Spleen (tissue), 11 donors: ENCODE results near the gene CMSS1. TPM values are rescaled to one million over a fixed set of nuclear protein-coding genes. Genes with fewer than 3 reads are reported as not detected.

Experiments
- DNase-seq: peaks from one replicate; pipeline ENCODE4 v3.0.0-alpha.2; 2020
- H3K27ac ChIP-seq, 8 donors: fragments of 200-600 bp; sonication (generic) in 7 of 8; 1 replicate in 4 of 8; 2 replicates in 4 of 8; pipeline versions ENCODE4 v1.5.0 to v1.8.0; 2016 to 2021; ENCODE audit warnings: inconsistent platforms in 4 of 8, mild to moderate bottlenecking in 4 of 8, moderate library complexity in 1 of 8
- H3K27me3 ChIP-seq, 7 donors: fragments of 200-600 bp; sonication (generic) in 6 of 7; replicated peaks in 1 of 7; 1 replicate in 4 of 7; 2 replicates in 3 of 7; pipeline versions ENCODE4 v1.5.0 to v1.8.0; 2016 to 2021; ENCODE audit warnings: inconsistent platforms in 3 of 7, mild to moderate bottlenecking in 1 of 7
- H3K36me3 ChIP-seq, 6 donors: fragments of 200-600 bp; sonication (generic) in 5 of 6; 1 replicate in 4 of 6; 2 replicates in 2 of 6; pipeline versions ENCODE4 v1.5.0 to v1.8.0; 2016 to 2021; ENCODE audit warnings: inconsistent platforms in 2 of 6
- H3K4me1 ChIP-seq, 6 donors: fragments of 200-600 bp; sonication (generic) in 5 of 6; 1 replicate in 3 of 6; 2 replicates in 3 of 6; pipeline versions ENCODE4 v1.5.0 to v1.8.0; 2016 to 2021; ENCODE audit warnings: inconsistent platforms in 3 of 6
- H3K4me3 ChIP-seq, 8 donors: fragments of 200-600 bp; sonication (generic) in 7 of 8; 1 replicate in 4 of 8; 2 replicates in 4 of 8; pipeline versions ENCODE4 v1.5.0 to v1.8.0; 2016 to 2021; ENCODE audit warnings: inconsistent platforms in 4 of 8, mild to moderate bottlenecking in 4 of 8, moderate library complexity in 2 of 8
- H3K9me3 ChIP-seq, 8 donors: fragments of 200-600 bp; sonication (generic) in 7 of 8; 1 replicate in 4 of 8; 2 replicates in 4 of 8; pipeline versions ENCODE4 v1.5.0 to v1.8.0; 2016 to 2021; ENCODE audit warnings: inconsistent platforms in 4 of 8
- POLR2A ChIP-seq, 3 donors: fragments of 450-650 bp; IDR thresholded peaks; one replicate each; pipeline ENCODE4 v1.5.1; 2017; ENCODE audit warnings: antibody characterized with exemption in 3 of 3, mild to moderate bottlenecking in 1 of 3
- POLR2AphosphoS5 ChIP-seq, 3 donors: sonication (generic); formaldehyde crosslinking; IDR thresholded peaks; one replicate each; pipeline ENCODE4 v1.5.1; 2017; ENCODE audit warnings: antibody characterized with exemption in 3 of 3
- WGBS, 5 donors: extraction: QIAGEN DNeasy Blood & Tissue Kit in 3 of 5; methylation state at CpG; one replicate each; pipeline versions ENCODE4 v1.1.5 to v1.1.7; 2013 to 2018; 5-methylcytosine and 5-hydroxymethylcytosine counted together
- intact Hi-C: fragments of 100-400 bp; cut with DNase I; formaldehyde crosslinking; loops from one replicate; pipeline ENCODE4 v1.15.0; 2023; ENCODE audit warnings: low total_unique reads
- polyA plus RNA-seq, 3 donors: library from polyadenylated mRNA; stranded (reverse); fragments of 200-250 nt; gene quantifications; one replicate each; pipeline ENCODE4 v1.2.1, GENCODE V29; 2013
- total RNA-seq, 7 donors: library from RNA; depleted of rRNA in 3 of 7; stranded (reverse); fragments of >200 nt in 3 of 7; fragmentation: NEBNext Ultra II Directional in 4 of 7; extraction: Animal tissue kit (Norgen Biotek cat#: 25700) in 4 of 7; gene quantifications; one replicate each; pipeline versions ENCODE4 v1.1.0 to v1.2.1, GENCODE V29; 2016 to 2021
- TF ChIP-seq, protein P1 (sequence below), 11 experiments: fragments of 200-600 bp in 7 of 11; fragments of 450-650 bp in 4 of 11; sonication (generic) in 4 of 11; IDR thresholded peaks in 8 of 11; conservative IDR thresholded peaks in 3 of 11; 1 replicate in 7 of 11; 2 replicates in 4 of 11; pipeline versions ENCODE4 v1.4.0 to v1.8.0; 2016 to 2021; ENCODE audit warnings: antibody characterized with exemption in 11 of 11, inconsistent platforms in 4 of 11, mild to moderate bottlenecking in 1 of 11
- donor health status: healthy with polysubstance abuse.
- donor health status: DM: no; HTN: no; CAD: no; lungs with moderate emphysema.
- donor health status: DM: no; HTN: no; CAD: no.
- donor health status: Bipolar disorder and iron deficiency.
- donor health status: healthy.
- donor health status: DM: no; HTN: no; CAD: no.
- donor health status: DM: yes; HTN: yes; CAD: no.

Gene CMSS1
- total and polyA plus RNA-seq, 10 donors = 6.9 to 30.1 (median 20.0) TPM

DNA sequence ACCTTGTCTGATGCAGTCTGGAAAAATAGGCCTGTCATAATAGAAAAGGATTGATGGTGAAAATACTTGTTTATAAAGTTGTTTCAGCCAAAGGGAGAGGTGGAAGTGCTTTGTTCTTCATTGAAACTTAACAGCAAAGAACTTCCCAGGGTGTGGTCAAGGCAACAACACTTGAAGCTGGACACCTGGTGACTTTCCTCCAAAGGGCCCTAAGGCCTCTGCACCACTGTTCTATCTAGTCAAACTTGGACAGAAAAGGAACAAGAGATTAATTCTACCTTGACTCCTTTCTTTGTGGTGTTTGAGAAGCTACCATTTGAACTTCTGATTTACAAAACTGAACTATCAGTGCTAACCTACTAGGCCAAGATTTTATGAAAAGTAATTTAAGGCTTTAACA is 102.0 kb downstream of the CMSS1 start:
- TF ChIP-seq, protein P1, sequence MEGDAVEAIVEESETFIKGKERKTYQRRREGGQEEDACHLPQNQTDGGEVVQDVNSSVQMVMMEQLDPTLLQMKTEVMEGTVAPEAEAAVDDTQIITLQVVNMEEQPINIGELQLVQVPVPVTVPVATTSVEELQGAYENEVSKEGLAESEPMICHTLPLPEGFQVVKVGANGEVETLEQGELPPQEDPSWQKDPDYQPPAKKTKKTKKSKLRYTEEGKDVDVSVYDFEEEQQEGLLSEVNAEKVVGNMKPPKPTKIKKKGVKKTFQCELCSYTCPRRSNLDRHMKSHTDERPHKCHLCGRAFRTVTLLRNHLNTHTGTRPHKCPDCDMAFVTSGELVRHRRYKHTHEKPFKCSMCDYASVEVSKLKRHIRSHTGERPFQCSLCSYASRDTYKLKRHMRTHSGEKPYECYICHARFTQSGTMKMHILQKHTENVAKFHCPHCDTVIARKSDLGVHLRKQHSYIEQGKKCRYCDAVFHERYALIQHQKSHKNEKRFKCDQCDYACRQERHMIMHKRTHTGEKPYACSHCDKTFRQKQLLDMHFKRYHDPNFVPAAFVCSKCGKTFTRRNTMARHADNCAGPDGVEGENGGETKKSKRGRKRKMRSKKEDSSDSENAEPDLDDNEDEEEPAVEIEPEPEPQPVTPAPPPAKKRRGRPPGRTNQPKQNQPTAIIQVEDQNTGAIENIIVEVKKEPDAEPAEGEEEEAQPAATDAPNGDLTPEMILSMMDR (IDR thresholded peaks at IDR 0.05 in 8 of 11, conservative IDR thresholded peaks at IDR 0.05 in 3 of 11) = no peak
- no peak for TF ChIP-seq POLR2AphosphoS5 (IDR thresholded peaks at IDR 0.05)
- no peak for TF ChIP-seq POLR2A (IDR thresholded peaks at IDR 0.05)
- DNase-seq = no peak
- no peaks in the 10 kb centered on the region for H3K36me3 ChIP-seq
- no peaks in the 10 kb centered on the region for H3K27me3 ChIP-seq
- no peak overlapping the region for H3K27ac ChIP-seq
- intact Hi-C loops = no loop called here
- H3K4me3 ChIP-seq = no peak overlapping the region
- H3K9me3 ChIP-seq = no peaks in the 10 kb centered on the region
- H3K4me1 ChIP-seq = peaks cover 4 to 22% (median 11%) of the 10 kb centered on the region in 6 donors

DNA sequence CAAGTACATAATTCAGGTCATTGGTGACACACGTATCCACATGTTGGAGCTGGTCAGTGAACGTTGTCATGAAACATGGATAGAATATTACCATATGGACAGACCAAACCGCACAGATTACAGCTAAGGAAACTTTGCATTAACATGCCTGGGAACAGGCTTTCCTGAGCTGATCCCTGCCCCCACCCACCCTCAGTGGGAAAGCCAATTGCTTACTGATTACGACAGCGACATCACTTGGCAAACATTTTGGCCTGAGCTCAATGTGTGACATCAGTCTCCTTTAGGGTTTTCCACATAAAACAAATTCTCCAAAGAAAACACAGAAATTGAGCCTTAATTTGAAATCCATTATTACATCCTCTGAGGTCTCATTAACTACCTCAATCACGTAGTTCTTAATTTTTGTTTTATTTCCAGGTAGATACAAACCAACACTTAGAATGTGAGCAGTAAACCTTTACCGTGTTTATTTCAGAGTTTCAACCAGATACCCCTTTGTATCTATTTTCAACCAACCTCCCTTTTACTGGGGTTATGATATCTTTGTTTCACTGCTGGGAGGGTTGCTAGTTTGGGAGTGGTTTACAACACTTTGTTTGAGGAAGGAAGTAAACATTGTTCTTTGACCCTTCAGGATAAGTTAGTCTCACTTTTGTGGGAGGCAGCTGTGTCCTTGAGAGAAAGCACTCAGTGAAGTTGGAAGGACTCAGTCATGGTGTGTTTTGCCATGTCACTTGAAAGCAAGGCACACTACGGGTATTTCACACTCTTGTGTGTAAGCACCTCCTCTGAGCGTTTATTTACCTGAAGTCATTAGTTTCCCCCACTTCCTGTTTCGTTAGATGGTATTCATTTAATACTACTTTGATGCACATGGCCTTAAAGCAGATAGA is 103.1 kb downstream of the CMSS1 start:
- Histone ChIP-seq H3K9me3 (no peaks in the 10 kb centered on the region), H3K27ac (peak overlapping the region in 5 of 8 donors; percentile 17 to 61 (median 42)), H3K4me1 (peaks cover 4 to 22% (median 11%) of the 10 kb centered on the region in 6 donors), H3K27me3 (no peaks in the 10 kb centered on the region), H3K4me3 (no peak overlapping the region), H3K36me3 (no peaks in the 10 kb centered on the region)
- WGBS, 5 donors = 55 to 68% (median 58%) methylated on average over 10 of the region's 10 CpGs
- DNase-seq = no peak
- TF ChIP-seq, protein P1 (IDR thresholded peaks at IDR 0.05 in 8 of 11, conservative IDR thresholded peaks at IDR 0.05 in 3 of 11) = no peak
- no peak for TF ChIP-seq POLR2AphosphoS5 (IDR thresholded peaks at IDR 0.05)
- no peak for TF ChIP-seq POLR2A (IDR thresholded peaks at IDR 0.05)
- intact Hi-C loops = no loop called here

DNA sequence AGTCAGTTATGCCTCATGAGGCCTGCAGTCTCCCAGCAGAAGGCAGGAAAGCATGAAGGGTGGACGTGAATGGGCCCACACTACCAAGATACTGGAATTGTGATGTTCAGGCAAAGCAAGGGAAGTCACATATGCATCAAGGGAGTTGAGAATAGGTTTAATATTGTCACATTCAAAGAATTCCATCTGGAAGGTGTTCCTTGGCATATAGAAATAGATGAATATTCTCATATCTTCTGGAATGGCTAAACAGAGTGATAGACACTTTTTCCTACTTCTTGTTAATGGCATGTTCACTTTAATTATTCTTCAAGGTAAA is 103.7 kb downstream of the CMSS1 start:
- WGBS, 5 donors = 68 to 91% (median 73%) methylated on average over 1 of the region's 1 CpG
- Histone ChIP-seq H3K4me1 (peaks cover 4 to 22% (median 11%) of the 10 kb centered on the region in 6 donors), H3K9me3 (no peaks in the 10 kb centered on the region)

DNA sequence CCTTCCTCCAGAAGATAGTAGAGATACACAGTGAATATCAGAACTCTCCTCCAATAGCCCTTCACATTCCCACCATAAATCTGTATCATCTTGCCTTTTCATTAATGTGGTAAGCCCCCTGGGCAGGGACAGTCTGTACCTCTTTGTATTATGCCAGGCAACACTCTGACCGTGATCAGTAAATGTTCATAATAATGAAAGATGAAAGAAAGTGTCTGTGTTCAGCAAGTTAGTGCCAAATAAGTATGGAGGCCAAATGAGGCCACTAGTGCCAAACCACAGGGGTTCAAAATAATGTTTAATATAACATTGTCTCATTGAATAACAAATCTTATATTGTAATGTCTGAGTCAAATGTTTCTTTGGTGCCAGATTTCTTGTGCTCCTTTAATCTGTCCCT is 104.3 kb downstream of the CMSS1 start:
- no peaks in the 10 kb centered on the region for H3K9me3 ChIP-seq
- H3K4me3 ChIP-seq = no peak overlapping the region
- H3K27me3 ChIP-seq = no peaks in the 10 kb centered on the region
- WGBS, 5 donors = 86 to 100% (median 91%) methylated on average over 1 of the region's 1 CpG
- peaks cover 4 to 22% (median 11%) of the 10 kb centered on the region in 6 donors for H3K4me1 ChIP-seq
- no peak for TF ChIP-seq POLR2A (IDR thresholded peaks at IDR 0.05)
- no peak for TF ChIP-seq POLR2AphosphoS5 (IDR thresholded peaks at IDR 0.05)
- no peaks in the 10 kb centered on the region for H3K36me3 ChIP-seq
- intact Hi-C loops = no loop called here
- DNase-seq = no peak
- peak overlapping the region in 1 of 8 donors; percentile 58 for H3K27ac ChIP-seq

More for the DNA sequence above, 103.7 kb downstream of the CMSS1 start:
- Histone ChIP-seq H3K27ac (peak overlapping the region in 5 of 8 donors; percentile 17 to 61 (median 42)), H3K36me3 (no peaks in the 10 kb centered on the region), H3K4me3 (no peak overlapping the region), H3K27me3 (no peaks in the 10 kb centered on the region)
- no peak for DNase-seq
- TF ChIP-seq, protein P1 (IDR thresholded peaks at IDR 0.05 in 8 of 11, conservative IDR thresholded peaks at IDR 0.05 in 3 of 11) = no peak
- TF ChIP-seq POLR2A (IDR thresholded peaks at IDR 0.05) (no peak), POLR2AphosphoS5 (IDR thresholded peaks at IDR 0.05) (no peak)
- intact Hi-C loops = no loop called here
